Gastroesophageal sphincter (tissue), 4 donors: ENCODE results near the gene E2F3. TPM values are rescaled to one million over a fixed set of nuclear protein-coding genes. Genes with fewer than 3 reads are reported as not detected.
A peak's percentile ranks its signal among the peaks of the same experiment; 100 is the strongest.
"Not testable (repeated sequence)": the region's sequence is repeated elsewhere in the genome, so short reads cannot be mapped to it uniquely, and the experiment has no call there.

Experiments
- ATAC-seq: fragments of 150-250 bp; one replicate; pipeline ENCODE4 v1.9.1; 2016; ENCODE audit warnings: mild to moderate bottlenecking, moderate library complexity
- H3K27ac ChIP-seq, 4 donors: fragments of 200-600 bp; sonication (generic) in 3 of 4; 1 replicate in 3 of 4; 2 replicates in 1 of 4; pipeline ENCODE4 v1.5.1; 2016 to 2019
- H3K27me3 ChIP-seq: fragments of 200-600 bp; sonication (generic); one replicate; pipeline ENCODE4 v1.5.1; 2019
- H3K36me3 ChIP-seq, 2 donors: fragments of 200-600 bp; sonication (generic); one replicate each; pipeline ENCODE4 v1.5.1; 2019; ENCODE audit warnings: control low read depth in 1 of 2
- H3K4me1 ChIP-seq, 3 donors: fragments of 200-600 bp; sonication (generic); 1 replicate in 2 of 3; 2 replicates in 1 of 3; pipeline ENCODE4 v1.5.1; 2016 to 2019; ENCODE audit warnings: control low read depth in 2 of 3
- H3K4me3 ChIP-seq, 2 donors: fragments of 200-600 bp; sonication (generic); one replicate each; pipeline ENCODE4 v1.5.1; 2019; ENCODE audit warnings: mild to moderate bottlenecking in 1 of 2, moderate library complexity in 1 of 2
- H3K9me3 ChIP-seq, 3 donors: fragments of 200-600 bp; sonication (generic); one replicate each; pipeline ENCODE4 v1.5.1; 2017 to 2019; ENCODE audit warnings: control low read depth in 2 of 3
- EP300 ChIP-seq: sonication (generic); formaldehyde crosslinking; IDR thresholded peaks from one replicate; pipeline ENCODE4 v1.6.1; 2017; ENCODE audit warnings: antibody characterized with exemption, mild to moderate bottlenecking
- POLR2A ChIP-seq, 2 donors: fragments of 450-650 bp; IDR thresholded peaks; one replicate each; pipeline ENCODE4 v1.6.1; 2017; ENCODE audit warnings: antibody characterized with exemption in 2 of 2, mild to moderate bottlenecking in 2 of 2, moderate library complexity in 1 of 2
- POLR2AphosphoS5 ChIP-seq: sonication (generic); formaldehyde crosslinking; IDR thresholded peaks from one replicate; pipeline ENCODE4 v1.6.1; 2017; ENCODE audit warnings: antibody characterized with exemption
- WGBS, 2 donors: methylation state at CpG; one replicate each; pipeline ENCODE4 v1.1.5; 2018; ENCODE audit warnings: low coverage in 1 of 2; 5-methylcytosine and 5-hydroxymethylcytosine counted together
- total RNA-seq, 4 donors: library from RNA; depleted of rRNA; stranded (reverse); fragments of >200 nt; gene quantifications; one replicate each; pipeline ENCODE4 v1.1.0, GENCODE V29; 2016
- TF ChIP-seq, protein P1 (sequence below), 4 experiments: fragments of 200-600 bp in 2 of 4; fragments of 450-650 bp in 2 of 4; sonication (generic) in 1 of 4; IDR thresholded peaks; one replicate each; pipeline ENCODE4 v1.5.1; 2017 to 2019; ENCODE audit warnings: antibody characterized with exemption in 4 of 4, mild to moderate bottlenecking in 2 of 4, moderate library complexity in 2 of 4

E2F3 gene
- total RNA-seq, 4 donors from 2014 or later, result 3.4 to 6.5 (median 5.2) TPM

DNA sequence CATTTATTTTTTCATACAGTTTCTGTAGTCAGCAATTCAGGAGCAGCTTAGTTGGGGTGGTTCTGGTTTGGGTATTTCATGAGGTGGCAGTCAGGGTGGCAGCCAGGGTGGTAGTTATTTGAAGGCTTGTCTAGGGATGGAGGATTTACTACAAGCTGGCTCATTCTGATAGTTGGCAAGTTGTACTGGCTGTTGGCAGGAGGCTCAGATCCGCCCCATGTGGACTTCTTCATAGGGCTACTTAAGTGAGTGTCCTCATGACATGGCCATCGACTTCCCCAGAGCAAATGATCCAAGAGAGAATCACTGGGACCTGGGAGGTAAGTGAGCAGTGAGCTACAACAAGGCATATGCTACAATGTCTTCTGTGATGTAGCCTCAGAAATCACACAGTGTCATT is 110.2 kb downstream of the E2F3 start:
- no peaks in the 10 kb centered on the region for H3K36me3 ChIP-seq

DNA sequence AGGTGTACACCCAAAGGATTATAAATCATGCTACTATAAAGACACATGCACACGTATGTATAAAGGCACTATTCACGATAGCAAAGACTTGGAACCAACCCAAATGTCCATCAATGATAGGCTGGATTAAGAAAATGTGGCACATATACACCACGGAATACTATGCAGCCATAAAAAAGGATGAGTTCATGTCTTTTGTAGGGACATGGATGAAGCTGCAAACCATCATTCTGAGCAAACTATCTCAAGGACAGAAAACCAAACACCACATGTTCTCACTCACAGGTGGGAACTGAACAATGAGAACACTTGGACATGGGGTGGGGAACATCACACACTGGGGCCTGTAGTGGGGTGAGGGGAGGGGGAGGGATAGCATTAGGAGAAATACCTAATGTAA is 123.5 kb downstream of the E2F3 start:
- H3K4me3 ChIP-seq, H3K27ac ChIP-seq, H3K27me3 ChIP-seq, H3K9me3 ChIP-seq, H3K36me3 ChIP-seq, H3K4me1 ChIP-seq, ATAC-seq: not testable (repeated sequence)
- WGBS, 2 donors, result 77% methylated on average over 3 of the region's 3 CpGs; no CpG with 5 or more reads in 1 of the 2 donors

More for the DNA sequence above, 110.2 kb downstream of the E2F3 start:
- Histone ChIP-seq H3K27me3 (peaks cover 5% of the 10 kb centered on the region), H3K4me1 (no peaks in the 10 kb centered on the region), H3K27ac (no peak overlapping the region), H3K9me3 (no peaks in the 10 kb centered on the region), H3K4me3 (no peak overlapping the region)
- no peak for ATAC-seq
- WGBS, 2 donors, result 100% methylated on average over 1 of the region's 2 CpGs
- TF ChIP-seq POLR2AphosphoS5 (no peak), POLR2A (IDR thresholded peaks at IDR 0.05) (no peak), EP300 (no peak)
- TF ChIP-seq, protein P1, sequence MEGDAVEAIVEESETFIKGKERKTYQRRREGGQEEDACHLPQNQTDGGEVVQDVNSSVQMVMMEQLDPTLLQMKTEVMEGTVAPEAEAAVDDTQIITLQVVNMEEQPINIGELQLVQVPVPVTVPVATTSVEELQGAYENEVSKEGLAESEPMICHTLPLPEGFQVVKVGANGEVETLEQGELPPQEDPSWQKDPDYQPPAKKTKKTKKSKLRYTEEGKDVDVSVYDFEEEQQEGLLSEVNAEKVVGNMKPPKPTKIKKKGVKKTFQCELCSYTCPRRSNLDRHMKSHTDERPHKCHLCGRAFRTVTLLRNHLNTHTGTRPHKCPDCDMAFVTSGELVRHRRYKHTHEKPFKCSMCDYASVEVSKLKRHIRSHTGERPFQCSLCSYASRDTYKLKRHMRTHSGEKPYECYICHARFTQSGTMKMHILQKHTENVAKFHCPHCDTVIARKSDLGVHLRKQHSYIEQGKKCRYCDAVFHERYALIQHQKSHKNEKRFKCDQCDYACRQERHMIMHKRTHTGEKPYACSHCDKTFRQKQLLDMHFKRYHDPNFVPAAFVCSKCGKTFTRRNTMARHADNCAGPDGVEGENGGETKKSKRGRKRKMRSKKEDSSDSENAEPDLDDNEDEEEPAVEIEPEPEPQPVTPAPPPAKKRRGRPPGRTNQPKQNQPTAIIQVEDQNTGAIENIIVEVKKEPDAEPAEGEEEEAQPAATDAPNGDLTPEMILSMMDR (IDR thresholded peaks at IDR 0.05), result no peak

DNA sequence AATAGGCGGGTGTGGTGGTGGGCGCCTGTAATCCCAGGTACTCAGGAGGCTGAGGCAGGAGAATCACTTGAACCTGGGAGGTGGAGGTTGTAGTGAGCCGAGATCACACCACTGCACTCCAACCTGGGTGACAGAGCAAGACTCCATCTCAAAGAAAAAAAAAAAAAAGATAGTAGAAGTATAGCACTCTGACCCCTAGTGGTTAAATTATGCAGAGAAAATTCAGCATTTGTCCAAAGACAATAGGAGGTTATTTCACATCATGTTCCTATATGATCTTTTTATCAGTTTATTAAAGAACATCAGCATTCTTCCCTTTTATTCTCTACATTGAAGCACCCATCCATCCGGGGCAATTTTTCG is 127.4 kb downstream of the E2F3 start:
- H3K9me3 ChIP-seq, H3K36me3 ChIP-seq, ATAC-seq, H3K27me3 ChIP-seq, H3K4me3 ChIP-seq, H3K27ac ChIP-seq: not testable (repeated sequence)
- WGBS, 2 donors, result 25 to 52% methylated on average over 2 to 5 of the region's 5 CpGs
- TF ChIP-seq, protein P1 (IDR thresholded peaks at IDR 0.05), result peak; percentile 49 to 64 (median 60)
- peaks cover 0 to 10% (median 0%) of the 10 kb centered on the region in 3 donors for H3K4me1 ChIP-seq

DNA sequence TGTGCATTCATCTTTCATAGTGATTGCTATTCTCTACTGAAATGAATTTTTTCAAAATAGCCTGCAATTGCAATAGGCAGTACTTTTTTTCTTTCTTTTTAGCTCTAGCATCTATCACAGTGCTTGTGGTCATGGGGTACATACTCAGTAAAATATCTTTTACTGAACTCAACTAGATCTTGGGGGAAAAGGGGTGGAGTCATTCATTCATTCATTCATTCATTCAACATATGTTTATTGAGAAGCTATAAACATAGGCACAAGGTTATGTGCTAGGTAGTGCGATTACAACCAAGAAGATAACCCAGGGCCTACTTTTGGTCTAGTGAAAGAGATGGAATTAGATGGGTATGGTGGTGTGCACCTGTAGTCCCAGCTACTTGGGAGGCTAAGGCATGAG is 131.2 kb downstream of the E2F3 start:
- TF ChIP-seq, protein P1 (IDR thresholded peaks at IDR 0.05), result no peak
- TF ChIP-seq POLR2A (IDR thresholded peaks at IDR 0.05) (no peak), EP300 (no peak), POLR2AphosphoS5 (no peak)
- Histone ChIP-seq H3K36me3 (peaks cover 0 to 12% of the 10 kb centered on the region in 2 donors), H3K9me3 (no peaks in the 10 kb centered on the region), H3K27me3 (no peaks in the 10 kb centered on the region), H3K4me3 (no peak overlapping the region), H3K27ac (no peak overlapping the region), H3K4me1 (peaks cover 0 to 36% (median 11%) of the 10 kb centered on the region in 3 donors)
- WGBS, 2 donors, result 100% methylated on average over 1 of the region's 1 CpG; no CpG with 5 or more reads in 1 of the 2 donors
- ATAC-seq, result no peak

DNA sequence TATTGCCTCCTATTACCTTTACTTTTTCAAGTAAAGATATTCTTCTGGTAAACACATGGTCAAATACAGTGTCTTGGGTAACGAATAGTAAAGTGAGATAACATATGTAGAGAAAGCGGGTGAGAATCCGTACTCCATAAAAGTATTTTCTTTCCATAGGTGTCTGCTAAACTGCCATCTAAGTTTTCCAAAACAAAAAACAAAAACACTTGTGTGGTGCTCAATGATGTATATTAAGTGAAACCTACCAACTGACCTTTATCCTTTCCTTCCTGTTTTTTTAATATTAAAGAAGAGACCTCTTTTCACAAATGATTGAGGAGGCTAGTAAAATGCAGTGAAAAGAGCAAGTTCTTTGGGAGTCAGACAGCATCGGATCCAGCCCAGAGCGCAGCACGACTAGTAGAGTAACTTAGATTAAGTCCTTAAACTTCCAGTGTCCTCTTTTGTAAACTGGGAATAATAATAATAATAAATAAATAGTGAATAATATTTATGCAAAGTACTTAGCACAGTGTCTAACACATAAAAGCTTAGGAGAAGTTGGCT is 132.1 kb downstream of the E2F3 start:
- Histone ChIP-seq H3K4me3 (peak overlapping the region; percentile 73 to 100), H3K36me3 (peaks cover 0 to 12% of the 10 kb centered on the region in 2 donors), H3K27ac (peak overlapping the region; percentile 90 to 91 (median 90)), H3K4me1 (peaks cover 0 to 42% (median 11%) of the 10 kb centered on the region in 3 donors), H3K9me3 (no peaks in the 10 kb centered on the region), H3K27me3 (no peaks in the 10 kb centered on the region)
- 44% methylated on average over 6 of the region's 6 CpGs for WGBS, 2 donors
- no peak for ATAC-seq
- TF ChIP-seq EP300, result no peak
- TF ChIP-seq POLR2AphosphoS5, result no peak
- no peak for TF ChIP-seq POLR2A (IDR thresholded peaks at IDR 0.05)
- TF ChIP-seq, protein P1 (IDR thresholded peaks at IDR 0.05), result no peak
